Stimulated activated naive CD8-positive, alpha-beta T cell treated with anti-CD3 and anti-CD28 coated beads, Interleukin-15, Interleukin-2, amounts not matched to agents 100 ng/mL and 50 ng/mL, for 24 hours (primary cell): ENCODE results near the gene MYH6.

Experiments
- H3K27ac Mint-ChIP-seq: one replicate; pipeline ENCODE4 v1.8.0; 2021; ENCODE audit warnings: mild to moderate bottlenecking, mixed read lengths
- H3K27me3 Mint-ChIP-seq: one replicate; pipeline ENCODE4 v1.8.0; 2021; ENCODE audit warnings: mixed read lengths
- H3K36me3 Mint-ChIP-seq: one replicate; pipeline ENCODE4 v1.8.0; 2021; ENCODE audit warnings: low read depth, mixed read lengths
- H3K4me1 Mint-ChIP-seq: one replicate; pipeline ENCODE4 v1.8.0; 2021; ENCODE audit warnings: low read depth, mixed read lengths
- H3K4me3 Mint-ChIP-seq: one replicate; pipeline ENCODE4 v1.8.0; 2021; ENCODE audit warnings: mild to moderate bottlenecking, mixed read lengths
- H3K9me3 Mint-ChIP-seq: one replicate; pipeline ENCODE4 v1.8.0; 2021; ENCODE audit warnings: mixed read lengths

Gene MYH6

DNA sequence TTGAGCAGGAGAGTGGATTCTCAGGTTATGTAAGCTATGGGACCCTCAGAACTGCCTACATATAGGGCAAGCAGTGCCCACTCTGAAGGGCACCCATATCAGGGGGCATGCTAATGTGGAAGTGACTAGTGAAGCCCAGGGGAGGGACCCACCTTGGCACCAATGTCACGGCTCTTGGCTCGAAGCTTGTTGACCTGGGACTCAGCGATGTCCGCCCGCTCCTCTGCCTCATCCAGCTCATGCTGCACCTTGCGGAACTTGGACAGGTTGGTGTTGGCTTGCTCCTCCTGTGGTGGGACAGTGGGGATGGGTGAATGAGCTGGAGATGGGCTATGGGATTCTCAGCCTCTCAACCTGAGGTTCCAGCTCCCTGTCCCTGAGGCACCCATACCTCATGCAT is 25.8 kb downstream of the MYH6 start:
- H3K9me3 Mint-ChIP-seq = no peaks in the 10 kb centered on the region
- H3K4me3 Mint-ChIP-seq = no peak overlapping the region
- no peaks in the 10 kb centered on the region for H3K27me3 Mint-ChIP-seq
- H3K4me1 Mint-ChIP-seq = no peaks in the 10 kb centered on the region
- no peaks in the 10 kb centered on the region for H3K36me3 Mint-ChIP-seq
- no peak overlapping the region for H3K27ac Mint-ChIP-seq

DNA sequence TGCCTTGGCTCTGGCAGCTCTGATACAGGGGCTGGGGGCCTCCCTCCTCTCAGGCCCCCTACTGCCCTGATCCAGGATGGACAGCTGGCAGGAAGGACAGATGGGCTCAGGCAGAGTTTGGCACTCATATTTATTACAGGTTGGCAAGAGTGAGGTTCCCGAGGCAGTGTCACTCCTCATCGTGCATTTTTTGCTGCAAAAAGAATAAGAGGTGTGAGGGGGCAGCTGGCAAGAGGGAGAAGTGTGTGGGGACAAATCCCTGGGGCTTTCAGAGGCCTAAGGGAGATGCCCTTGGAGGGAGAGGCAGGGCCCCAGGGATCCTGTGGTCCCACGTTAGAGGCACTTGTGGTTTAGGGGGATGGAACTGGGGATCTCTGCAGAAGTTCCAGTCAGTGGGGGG is 26.2 kb downstream of the MYH6 start:
- no peak overlapping the region for H3K27ac Mint-ChIP-seq

GRCh38 chr14:23380976-23381375 is 27.1 kb downstream of the MYH6 start:
- Mint-ChIP-seq H3K36me3 (no peaks in the 10 kb centered on the region), H3K27me3 (no peaks in the 10 kb centered on the region), H3K4me3 (no peak overlapping the region), H3K4me1 (no peaks in the 10 kb centered on the region), H3K27ac (no peak overlapping the region), H3K9me3 (no peaks in the 10 kb centered on the region)

More for the DNA sequence above, 26.2 kb downstream of the MYH6 start:
- no peak overlapping the region for H3K4me3 Mint-ChIP-seq
- H3K36me3 Mint-ChIP-seq = no peaks in the 10 kb centered on the region
- H3K27me3 Mint-ChIP-seq = no peaks in the 10 kb centered on the region
- H3K9me3 Mint-ChIP-seq = no peaks in the 10 kb centered on the region
- H3K4me1 Mint-ChIP-seq = no peaks in the 10 kb centered on the region

GRCh38 chr14:23380197-23380914 is 27.7 kb downstream of the MYH6 start:
- Mint-ChIP-seq H3K27me3 (no peaks in the 10 kb centered on the region), H3K4me1 (no peaks in the 10 kb centered on the region), H3K4me3 (no peak overlapping the region), H3K27ac (no peak overlapping the region), H3K9me3 (no peaks in the 10 kb centered on the region), H3K36me3 (no peaks in the 10 kb centered on the region)

DNA sequence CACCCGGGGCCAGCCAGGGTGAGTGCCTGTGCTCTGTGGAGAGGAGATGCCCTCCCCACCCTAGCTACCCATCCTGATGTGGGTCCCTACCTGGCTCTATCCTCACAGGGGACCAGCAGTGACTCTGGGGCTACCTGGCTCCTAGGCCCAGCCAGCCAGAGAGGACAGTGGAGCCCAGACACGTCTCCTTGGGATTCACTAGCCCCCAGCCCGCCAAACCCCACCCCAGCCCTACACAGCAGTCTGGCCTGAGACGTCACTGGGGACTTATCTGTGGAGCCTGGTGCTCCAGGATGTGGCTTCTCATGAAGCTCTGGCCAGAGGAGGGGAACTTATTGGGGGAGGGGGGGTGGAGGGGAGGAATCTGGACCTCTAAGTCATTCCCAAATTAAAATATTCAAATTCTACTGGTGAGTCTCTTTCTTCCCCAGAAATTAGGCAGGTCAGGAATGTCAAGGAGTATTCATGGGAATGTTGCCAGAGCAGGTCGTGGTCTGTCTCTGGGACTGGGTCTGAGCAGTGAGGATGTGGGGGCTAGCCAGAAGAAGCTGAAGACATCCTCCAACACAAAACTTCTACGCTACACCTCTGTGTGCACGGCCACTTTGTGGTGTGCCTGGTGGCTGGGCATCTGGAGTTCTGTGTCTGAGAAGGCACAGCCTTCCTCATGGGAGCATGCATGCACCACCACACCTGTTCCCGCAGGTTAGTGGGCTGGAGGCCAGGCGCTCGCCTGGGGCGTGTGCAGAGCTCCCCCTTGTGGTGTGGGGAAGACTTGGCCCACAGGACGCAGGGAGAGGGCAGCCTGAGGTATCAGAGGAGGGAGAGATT is 28.5 kb downstream of the MYH6 start:
- H3K36me3 Mint-ChIP-seq = no peaks in the 10 kb centered on the region
- no peaks in the 10 kb centered on the region for H3K9me3 Mint-ChIP-seq
- H3K27ac Mint-ChIP-seq = no peak overlapping the region
- H3K27me3 Mint-ChIP-seq = no peaks in the 10 kb centered on the region
- H3K4me1 Mint-ChIP-seq = no peaks in the 10 kb centered on the region
- H3K4me3 Mint-ChIP-seq = no peak overlapping the region

- H3K27me3 Mint-ChIP-seq = no peaks in the 10 kb centered on the region
- no peak overlapping the region for H3K4me3 Mint-ChIP-seq
Measured at GRCh38 chr14:23378612-23379220, 29.4 kb downstream of the MYH6 start.

GRCh38 chr14:23377573-23378563 is 30.2 kb downstream of the MYH6 start:
- Mint-ChIP-seq H3K27ac (no peak overlapping the region), H3K4me1 (no peaks in the 10 kb centered on the region), H3K4me3 (no peak overlapping the region), H3K36me3 (no peaks in the 10 kb centered on the region), H3K9me3 (no peaks in the 10 kb centered on the region), H3K27me3 (no peaks in the 10 kb centered on the region)

More at GRCh38 chr14:23378612-23379220, 29.4 kb downstream of the MYH6 start:
- Mint-ChIP-seq H3K4me1 (no peaks in the 10 kb centered on the region), H3K36me3 (no peaks in the 10 kb centered on the region), H3K27ac (no peak overlapping the region), H3K9me3 (no peaks in the 10 kb centered on the region)

DNA sequence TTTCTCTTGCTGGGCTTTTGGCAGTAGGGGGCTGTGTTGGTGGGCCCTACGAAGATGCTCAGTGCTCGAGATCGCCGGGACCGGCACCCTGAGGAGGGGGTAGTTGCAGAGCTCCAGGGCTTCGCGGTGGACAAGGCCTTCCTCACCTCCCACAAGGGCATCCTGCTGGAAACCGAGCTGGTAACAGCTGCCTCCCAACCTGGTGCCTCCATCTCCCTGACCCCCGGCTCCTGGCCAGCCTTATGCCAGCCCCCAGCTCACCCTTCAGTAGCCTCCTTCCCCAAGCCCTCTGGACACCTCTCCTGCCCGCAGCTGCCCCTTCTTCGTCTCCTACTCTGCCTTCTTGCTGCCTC is 30.9 kb downstream of the MYH6 start:
- H3K36me3 Mint-ChIP-seq = no peaks in the 10 kb centered on the region
- no peaks in the 10 kb centered on the region for H3K27me3 Mint-ChIP-seq
- H3K4me1 Mint-ChIP-seq = no peaks in the 10 kb centered on the region
- no peak overlapping the region for H3K27ac Mint-ChIP-seq
- H3K9me3 Mint-ChIP-seq = no peaks in the 10 kb centered on the region
- no peak overlapping the region for H3K4me3 Mint-ChIP-seq

GRCh38 chr14:23376482-23377197 is 31.4 kb downstream of the MYH6 start, which contains the start of gene CMTM5:
CMTM5 (plus strand) TSS chr14:23377046; CDS start chr14:23377252, 206 bp downstream.
- no peaks in the 10 kb centered on the region for H3K27me3 Mint-ChIP-seq
- no peak within 1 kb of the TSS for H3K27ac Mint-ChIP-seq
- H3K9me3 Mint-ChIP-seq = no peaks in the 10 kb centered on the region
- no peaks in the 10 kb centered on the region for H3K36me3 Mint-ChIP-seq
- H3K4me3 Mint-ChIP-seq = no peak within 1 kb of the TSS
- no peaks in the 10 kb centered on the region for H3K4me1 Mint-ChIP-seq

DNA sequence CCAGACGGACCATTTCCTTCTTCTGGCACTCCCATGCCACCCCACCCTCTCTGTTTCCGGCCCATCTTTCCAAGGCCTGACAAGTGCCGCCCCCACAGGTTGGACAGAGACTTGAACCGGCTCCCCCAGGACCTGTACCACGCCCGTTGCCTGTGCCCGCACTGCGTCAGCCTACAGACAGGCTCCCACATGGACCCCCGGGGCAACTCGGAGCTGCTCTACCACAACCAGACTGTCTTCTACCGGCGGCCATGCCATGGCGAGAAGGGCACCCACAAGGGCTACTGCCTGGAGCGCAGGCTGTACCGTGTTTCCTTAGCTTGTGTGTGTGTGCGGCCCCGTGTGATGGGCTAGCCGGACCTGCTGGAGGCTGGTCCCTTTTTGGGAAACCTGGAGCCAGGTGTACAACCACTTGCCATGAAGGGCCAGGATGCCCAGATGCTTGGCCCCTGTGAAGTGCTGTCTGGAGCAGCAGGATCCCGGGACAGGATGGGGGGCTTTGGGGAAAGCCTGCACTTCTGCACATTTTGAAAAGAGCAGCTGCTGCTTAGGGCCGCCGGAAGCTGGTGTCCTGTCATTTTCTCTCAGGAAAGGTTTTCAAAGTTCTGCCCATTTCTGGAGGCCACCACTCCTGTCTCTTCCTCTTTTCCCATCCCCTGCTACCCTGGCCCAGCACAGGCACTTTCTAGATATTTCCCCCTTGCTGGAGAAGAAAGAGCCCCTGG is 32.4 kb downstream of the MYH6 start:
- Mint-ChIP-seq H3K4me3 (no peak overlapping the region), H3K36me3 (no peaks in the 10 kb centered on the region), H3K9me3 (no peaks in the 10 kb centered on the region), H3K27ac (no peak overlapping the region), H3K27me3 (no peaks in the 10 kb centered on the region), H3K4me1 (no peaks in the 10 kb centered on the region)

DNA sequence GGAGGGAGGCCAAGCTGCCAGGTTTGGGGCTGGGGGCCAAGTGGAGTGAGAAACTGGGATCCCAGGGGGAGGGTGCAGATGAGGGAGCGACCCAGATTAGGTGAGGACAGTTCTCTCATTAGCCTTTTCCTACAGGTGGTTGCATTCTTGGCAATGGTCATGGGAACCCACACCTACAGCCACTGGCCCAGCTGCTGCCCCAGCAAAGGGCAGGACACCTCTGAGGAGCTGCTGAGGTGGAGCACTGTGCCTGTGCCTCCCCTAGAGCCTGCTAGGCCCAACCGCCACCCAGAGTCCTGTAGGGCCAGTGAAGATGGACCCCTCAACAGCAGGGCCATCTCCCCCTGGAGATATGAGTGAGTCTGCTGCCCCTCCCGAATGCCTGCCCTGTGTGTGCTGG is 35.0 kb downstream of the MYH6 start:
- H3K27ac Mint-ChIP-seq = no peak overlapping the region
- H3K4me3 Mint-ChIP-seq = no peak overlapping the region
- H3K27me3 Mint-ChIP-seq = peaks cover 9% of the 10 kb centered on the region

DNA sequence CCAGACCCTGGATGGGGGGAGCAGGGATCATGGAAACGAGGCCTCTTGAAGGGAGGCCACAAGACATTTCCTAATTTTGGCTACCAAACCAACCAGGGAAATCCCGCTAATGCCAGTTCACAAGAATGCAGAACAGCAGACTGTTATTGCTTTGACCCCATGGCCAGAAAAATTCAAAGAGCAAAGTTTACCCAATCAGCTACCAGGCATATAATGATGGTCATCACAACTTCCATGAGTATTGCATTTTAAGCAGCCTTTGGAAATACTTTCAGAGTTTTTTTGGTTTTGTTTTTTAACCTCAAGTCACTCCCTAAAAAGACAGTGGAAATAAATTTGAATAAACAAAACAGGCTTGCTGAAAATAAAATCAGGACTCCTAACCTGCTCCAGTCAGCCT is 35.6 kb downstream of the MYH6 start, which contains the start of gene IL25:
TSS of gene IL25 (plus strand) at position 301 of the 400 bp plus-strand sequence.
- H3K27ac Mint-ChIP-seq = no peak within 1 kb of the TSS
- H3K4me1 Mint-ChIP-seq = no peaks in the 10 kb centered on the region
- H3K4me3 Mint-ChIP-seq = no peak within 1 kb of the TSS
- no peaks in the 10 kb centered on the region for H3K36me3 Mint-ChIP-seq
- no peaks in the 10 kb centered on the region for H3K9me3 Mint-ChIP-seq
- peaks cover 11% of the 10 kb centered on the region for H3K27me3 Mint-ChIP-seq

More for the DNA sequence above, 35.0 kb downstream of the MYH6 start:
- H3K4me1 Mint-ChIP-seq = no peaks in the 10 kb centered on the region
- H3K36me3 Mint-ChIP-seq = no peaks in the 10 kb centered on the region
- no peaks in the 10 kb centered on the region for H3K9me3 Mint-ChIP-seq

DNA sequence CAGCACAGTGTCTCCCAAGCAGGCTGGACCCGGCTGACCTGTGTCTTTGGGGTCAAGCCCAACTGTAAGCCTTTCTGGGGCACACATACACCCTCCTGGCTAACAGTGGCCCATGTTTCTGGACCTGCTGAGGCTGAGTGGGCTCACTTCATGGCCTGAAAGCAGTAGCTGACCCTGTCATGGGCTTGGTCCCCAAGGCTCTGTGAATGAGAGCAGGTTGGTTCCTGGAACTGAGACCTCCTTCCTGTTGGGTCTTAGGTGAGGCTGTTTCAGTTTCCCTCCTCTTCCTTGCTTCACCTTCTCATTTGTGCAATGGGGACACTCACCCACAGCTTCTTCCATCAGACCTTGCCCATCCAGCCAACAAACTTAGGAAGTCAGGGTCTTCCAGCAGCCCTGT is 36.2 kb downstream of the MYH6 start:
- Mint-ChIP-seq H3K27ac (no peak overlapping the region), H3K36me3 (no peaks in the 10 kb centered on the region), H3K27me3 (peaks cover 18% of the 10 kb centered on the region), H3K4me3 (no peak overlapping the region), H3K4me1 (no peaks in the 10 kb centered on the region), H3K9me3 (no peaks in the 10 kb centered on the region)
